ENCODE measurements around the gene TMC1.

TMC1 gene

DNA sequence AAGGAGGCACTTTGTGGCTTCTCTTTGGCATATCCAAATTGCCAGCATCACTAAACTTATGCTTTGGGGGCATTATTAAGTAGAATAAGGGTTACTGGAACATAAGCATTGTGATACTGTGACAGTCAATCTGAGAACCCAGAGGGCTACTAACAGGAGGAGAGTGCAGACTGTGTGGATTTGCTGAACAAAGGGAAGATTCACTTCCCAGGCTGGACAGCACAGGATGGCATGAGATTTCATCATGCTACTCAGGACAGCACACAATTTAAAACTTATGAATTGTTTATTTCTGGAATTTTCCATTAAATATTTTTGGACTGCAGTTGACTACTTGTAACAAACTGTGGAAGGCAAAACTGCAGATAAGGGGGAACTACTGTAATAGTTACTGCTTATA, 212.5 kb downstream of the TMC1 start:
- in situ Hi-C loops (cut with HindIII; ENCODE audit: low sequenced_read_pairs): no loop called here
- H3K4me3 ChIP-seq (ENCODE audit: low read depth, low read length): no peak overlapping the region
- DNase-seq (ENCODE audit: low read depth): no peak
- TF ChIP-seq, protein P1, sequence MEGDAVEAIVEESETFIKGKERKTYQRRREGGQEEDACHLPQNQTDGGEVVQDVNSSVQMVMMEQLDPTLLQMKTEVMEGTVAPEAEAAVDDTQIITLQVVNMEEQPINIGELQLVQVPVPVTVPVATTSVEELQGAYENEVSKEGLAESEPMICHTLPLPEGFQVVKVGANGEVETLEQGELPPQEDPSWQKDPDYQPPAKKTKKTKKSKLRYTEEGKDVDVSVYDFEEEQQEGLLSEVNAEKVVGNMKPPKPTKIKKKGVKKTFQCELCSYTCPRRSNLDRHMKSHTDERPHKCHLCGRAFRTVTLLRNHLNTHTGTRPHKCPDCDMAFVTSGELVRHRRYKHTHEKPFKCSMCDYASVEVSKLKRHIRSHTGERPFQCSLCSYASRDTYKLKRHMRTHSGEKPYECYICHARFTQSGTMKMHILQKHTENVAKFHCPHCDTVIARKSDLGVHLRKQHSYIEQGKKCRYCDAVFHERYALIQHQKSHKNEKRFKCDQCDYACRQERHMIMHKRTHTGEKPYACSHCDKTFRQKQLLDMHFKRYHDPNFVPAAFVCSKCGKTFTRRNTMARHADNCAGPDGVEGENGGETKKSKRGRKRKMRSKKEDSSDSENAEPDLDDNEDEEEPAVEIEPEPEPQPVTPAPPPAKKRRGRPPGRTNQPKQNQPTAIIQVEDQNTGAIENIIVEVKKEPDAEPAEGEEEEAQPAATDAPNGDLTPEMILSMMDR (IDR thresholded peaks at IDR 0.05; ENCODE audit: low read depth, low read length, missing control alignments): no peak

GRCh38 chr9:72734631-72735030, 213.2 kb downstream of the TMC1 start:
- TF ChIP-seq, protein P1 (IDR thresholded peaks at IDR 0.05; ENCODE audit: low read depth, low read length, missing control alignments): no peak
- no peak overlapping the region for H3K4me3 ChIP-seq (ENCODE audit: low read depth, low read length)
- no peak for DNase-seq (ENCODE audit: low read depth)
- in situ Hi-C loops (cut with HindIII; ENCODE audit: low sequenced_read_pairs): no loop called here

DNA sequence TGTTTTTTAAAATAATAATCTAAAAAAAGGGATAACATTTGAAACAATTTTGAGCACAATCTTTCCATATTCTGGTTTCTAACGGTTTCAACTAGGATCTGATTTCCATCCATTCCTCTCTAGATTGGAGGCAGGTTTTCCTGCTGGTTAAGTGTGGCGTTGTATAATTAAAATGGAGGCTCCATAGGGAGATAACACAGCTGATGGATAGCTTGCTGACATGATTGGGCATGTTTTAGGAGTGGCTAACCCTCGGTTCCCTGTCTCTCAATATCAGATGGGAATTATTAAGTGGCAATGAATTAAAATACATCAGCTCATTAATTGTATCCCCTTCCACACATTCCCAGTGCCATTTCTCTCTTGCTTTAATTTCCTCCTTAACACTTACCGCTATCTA, 222.4 kb downstream of the TMC1 start:
- TF ChIP-seq, protein P1 (IDR thresholded peaks at IDR 0.05; ENCODE audit: low read depth, low read length, missing control alignments): no peak
- DNase-seq (ENCODE audit: low read depth): no peak
- in situ Hi-C loops (cut with HindIII; ENCODE audit: low sequenced_read_pairs): no loop called here
- H3K4me3 ChIP-seq (ENCODE audit: low read depth, low read length): no peak overlapping the region

GRCh38 chr9:72749276-72749675, 227.9 kb downstream of the TMC1 start:
- TF ChIP-seq, protein P1 (IDR thresholded peaks at IDR 0.05; ENCODE audit: low read depth, low read length, missing control alignments): no peak
- H3K4me3 ChIP-seq (ENCODE audit: low read depth, low read length): no peak overlapping the region
- in situ Hi-C loops (cut with HindIII; ENCODE audit: low sequenced_read_pairs): no loop called here
- DNase-seq (ENCODE audit: low read depth): no peak

GRCh38 chr9:72751541-72751940, 230.1 kb downstream of the TMC1 start:
- in situ Hi-C loops (cut with HindIII; ENCODE audit: low sequenced_read_pairs): no loop called here

DNA sequence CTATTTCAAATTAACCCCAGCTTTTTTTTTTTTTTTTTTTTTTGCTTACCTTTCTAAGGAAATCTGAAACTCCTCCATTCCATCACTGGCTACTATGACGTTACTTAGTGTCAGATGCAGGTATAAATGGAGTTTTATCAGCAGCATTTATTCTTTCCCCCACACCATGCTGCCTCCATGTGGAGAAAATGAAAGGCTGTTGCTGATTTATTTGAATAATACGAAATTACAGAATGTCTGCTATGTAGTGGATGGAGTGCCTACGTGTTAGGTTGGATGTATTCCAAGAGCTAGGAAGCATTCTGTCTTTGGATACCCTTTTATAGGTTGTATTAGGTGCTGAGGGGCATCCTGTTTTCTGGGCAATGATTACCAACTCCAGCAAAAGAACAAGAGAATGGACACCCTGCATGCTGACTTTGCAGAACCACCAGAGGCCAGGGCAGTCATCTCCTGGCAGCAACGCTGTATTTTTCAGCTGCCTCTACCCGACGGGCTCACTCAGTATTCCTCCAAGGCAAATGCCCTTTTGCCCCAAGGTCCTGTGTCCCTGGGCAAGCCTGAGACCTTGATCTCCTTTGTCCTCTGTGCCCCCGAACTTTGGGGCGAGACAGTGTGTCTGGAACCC, 232.0 kb downstream of the TMC1 start:
- TF ChIP-seq, protein P1 (IDR thresholded peaks at IDR 0.05; ENCODE audit: low read depth, low read length, missing control alignments): peak; percentile 54
- in situ Hi-C loops (cut with HindIII; ENCODE audit: low sequenced_read_pairs): no loop called here
- peak; percentile 26 for DNase-seq (ENCODE audit: low read depth)
- H3K4me3 ChIP-seq (ENCODE audit: low read depth, low read length): no peak overlapping the region

More at GRCh38 chr9:72751541-72751940, 230.1 kb downstream of the TMC1 start:
- TF ChIP-seq, protein P1 (IDR thresholded peaks at IDR 0.05; ENCODE audit: low read depth, low read length, missing control alignments): no peak
- H3K4me3 ChIP-seq (ENCODE audit: low read depth, low read length): no peak overlapping the region
- no peak for DNase-seq (ENCODE audit: low read depth)
